Tibial nerve (tissue), 4 donors: ENCODE data around the gene EMB. TPM values are rescaled to one million over a fixed set of nuclear protein-coding genes. Genes with fewer than 3 reads are reported as not detected.
"Not testable (repeated sequence)": the region's sequence is repeated elsewhere in the genome, so short reads cannot be mapped to it uniquely, and the experiment has no call there.

Experiments
- DNase-seq, 2 donors: peaks; one replicate each; pipeline ENCODE4 v3.0.0-alpha.2; 2019; ENCODE audit warnings: low spot score in 2 of 2
- H3K27ac ChIP-seq, 4 donors: fragments of 200-600 bp; sonication (generic) in 3 of 4; one replicate each; pipeline ENCODE4 v1.5.1; 2017 to 2019; ENCODE audit warnings: mild to moderate bottlenecking in 1 of 4
- H3K27me3 ChIP-seq, 2 donors: fragments of 200-600 bp; sonication (generic) in 1 of 2; one replicate each; pipeline versions ENCODE4 v1.5.1 to v1.6.0; 2017 to 2019
- H3K36me3 ChIP-seq, 3 donors: fragments of 200-600 bp; sonication (generic); one replicate each; pipeline ENCODE4 v1.5.1; 2018 to 2019
- H3K4me1 ChIP-seq, 4 donors: fragments of 200-600 bp; sonication (generic) in 3 of 4; one replicate each; pipeline ENCODE4 v1.5.1; 2017 to 2019
- H3K4me3 ChIP-seq, 4 donors: fragments of 200-600 bp; sonication (generic) in 3 of 4; one replicate each; pipeline ENCODE4 v1.5.1; 2017 to 2019; ENCODE audit warnings: mild to moderate bottlenecking in 1 of 4, moderate library complexity in 1 of 4
- H3K9me3 ChIP-seq, 4 donors: fragments of 200-600 bp; sonication (generic) in 3 of 4; one replicate each; pipeline ENCODE4 v1.5.1; 2017 to 2019
- EP300 ChIP-seq, 2 donors: sonication (generic); formaldehyde crosslinking; IDR thresholded peaks; one replicate each; pipeline ENCODE4 v1.6.1; 2017; ENCODE audit warnings: antibody characterized with exemption in 2 of 2, mild to moderate bottlenecking in 1 of 2
- POLR2A ChIP-seq, 2 donors: fragments of 450-650 bp; IDR thresholded peaks; one replicate each; pipeline ENCODE4 v1.6.1; 2017; ENCODE audit warnings: antibody characterized with exemption in 2 of 2, mild to moderate bottlenecking in 2 of 2, moderate library complexity in 2 of 2
- WGBS, 2 donors: methylation state at CpG; one replicate each; pipeline ENCODE4 v1.1.5; 2018; 5-methylcytosine and 5-hydroxymethylcytosine counted together
- total RNA-seq, 4 donors: library from RNA; depleted of rRNA; stranded (reverse); fragments of >200 nt; gene quantifications; one replicate each; pipeline ENCODE4 v1.1.0, GENCODE V29; 2016
- TF ChIP-seq, protein P1 (sequence below), 5 experiments: fragments of 200-600 bp in 3 of 5; fragments of 450-650 bp in 2 of 5; sonication (generic) in 3 of 5; IDR thresholded peaks; one replicate each; pipeline ENCODE4 v1.5.1; 2016 to 2019; ENCODE audit warnings: antibody characterized with exemption in 5 of 5, mild to moderate bottlenecking in 3 of 5, moderate library complexity in 2 of 5

The EMB gene
- total RNA-seq, 4 donors from 2014 or later = 6.3 to 14.7 (median 8.3) TPM

DNA sequence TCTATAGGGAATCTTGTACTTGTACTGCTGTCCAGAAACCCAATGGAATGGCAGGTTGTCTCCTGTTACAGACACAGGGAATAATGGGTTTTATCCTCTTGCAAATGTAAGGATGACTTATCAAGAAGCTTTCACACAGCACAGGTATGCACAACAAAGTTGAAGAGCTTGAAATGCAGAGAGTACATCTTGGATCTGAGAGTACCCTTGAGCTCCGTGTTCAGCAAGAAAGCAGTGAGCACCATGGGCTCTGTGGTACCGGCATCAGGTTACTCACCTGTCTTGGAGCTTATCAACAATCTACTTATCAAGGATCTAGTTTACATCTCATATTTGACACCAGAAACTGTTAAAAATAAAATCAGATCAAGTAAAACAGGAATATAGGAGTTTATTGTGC lies 22.0 kb upstream of the EMB start:
- Histone ChIP-seq H3K4me1 (no peaks in the 10 kb centered on the region), H3K36me3 (no peaks in the 10 kb centered on the region), H3K27me3 (no peaks in the 10 kb centered on the region), H3K27ac (no peak overlapping the region), H3K9me3 (peaks cover 0 to 4% (median 0%) of the 10 kb centered on the region in 4 donors), H3K4me3 (no peak overlapping the region)
- DNase-seq = no peak
- 80 to 95% methylated on average over 2 of the region's 2 CpGs for WGBS, 2 donors
- TF ChIP-seq POLR2A (IDR thresholded peaks at IDR 0.05) = no peak
- TF ChIP-seq EP300 (IDR thresholded peaks at IDR 0.05) = no peak
- TF ChIP-seq, protein P1, sequence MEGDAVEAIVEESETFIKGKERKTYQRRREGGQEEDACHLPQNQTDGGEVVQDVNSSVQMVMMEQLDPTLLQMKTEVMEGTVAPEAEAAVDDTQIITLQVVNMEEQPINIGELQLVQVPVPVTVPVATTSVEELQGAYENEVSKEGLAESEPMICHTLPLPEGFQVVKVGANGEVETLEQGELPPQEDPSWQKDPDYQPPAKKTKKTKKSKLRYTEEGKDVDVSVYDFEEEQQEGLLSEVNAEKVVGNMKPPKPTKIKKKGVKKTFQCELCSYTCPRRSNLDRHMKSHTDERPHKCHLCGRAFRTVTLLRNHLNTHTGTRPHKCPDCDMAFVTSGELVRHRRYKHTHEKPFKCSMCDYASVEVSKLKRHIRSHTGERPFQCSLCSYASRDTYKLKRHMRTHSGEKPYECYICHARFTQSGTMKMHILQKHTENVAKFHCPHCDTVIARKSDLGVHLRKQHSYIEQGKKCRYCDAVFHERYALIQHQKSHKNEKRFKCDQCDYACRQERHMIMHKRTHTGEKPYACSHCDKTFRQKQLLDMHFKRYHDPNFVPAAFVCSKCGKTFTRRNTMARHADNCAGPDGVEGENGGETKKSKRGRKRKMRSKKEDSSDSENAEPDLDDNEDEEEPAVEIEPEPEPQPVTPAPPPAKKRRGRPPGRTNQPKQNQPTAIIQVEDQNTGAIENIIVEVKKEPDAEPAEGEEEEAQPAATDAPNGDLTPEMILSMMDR (IDR thresholded peaks at IDR 0.05) = no peak

DNA sequence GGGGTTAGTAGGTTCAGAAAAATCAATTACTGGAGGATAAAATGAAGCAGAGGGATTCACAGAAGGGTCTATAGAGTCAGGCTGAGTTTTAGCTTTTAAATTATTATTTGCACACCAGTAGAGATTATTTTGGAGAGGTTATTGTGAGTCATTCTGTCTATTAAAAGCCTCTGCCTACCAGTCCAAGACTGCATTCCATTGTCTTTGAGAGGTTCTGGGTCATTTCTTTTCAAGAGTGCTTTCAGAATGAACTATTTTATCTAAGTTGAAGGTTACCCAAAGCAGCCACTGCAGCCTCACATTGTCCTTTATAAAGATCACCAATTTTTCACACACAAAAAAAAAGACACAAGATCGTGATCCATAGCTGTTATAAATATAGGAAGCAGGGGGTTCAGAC lies 21.5 kb upstream of the EMB start:
- not testable (repeated sequence) for H3K27me3 ChIP-seq, H3K9me3 ChIP-seq, DNase-seq, H3K27ac ChIP-seq, H3K4me3 ChIP-seq, H3K36me3 ChIP-seq, H3K4me1 ChIP-seq
- 64 to 80% methylated on average over 1 of the region's 1 CpG for WGBS, 2 donors

DNA sequence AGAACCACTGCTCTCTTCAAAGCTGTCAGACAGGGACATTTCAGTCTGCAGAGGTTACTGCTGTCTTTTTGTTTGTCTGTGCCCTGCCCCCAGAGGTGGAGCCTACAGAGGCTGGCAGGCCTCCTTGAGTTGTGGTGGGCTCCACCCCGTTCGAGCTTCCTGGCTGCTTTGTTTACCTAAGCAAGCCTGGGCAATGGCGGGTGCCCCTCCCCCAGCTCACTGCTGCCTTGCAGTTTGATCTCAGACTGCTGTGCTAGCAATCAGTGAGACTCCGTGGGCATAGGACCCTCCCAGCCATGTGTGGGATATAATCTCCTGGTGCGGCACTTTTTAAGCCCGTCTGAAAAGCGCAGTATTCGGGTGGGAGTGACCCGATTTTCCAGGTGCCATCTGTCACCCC lies 17.3 kb upstream of the EMB start:
- not testable (repeated sequence) for H3K9me3 ChIP-seq, H3K4me3 ChIP-seq, H3K36me3 ChIP-seq, H3K27ac ChIP-seq, DNase-seq, H3K4me1 ChIP-seq, H3K27me3 ChIP-seq
- WGBS, 2 donors = 80 to 87% methylated on average over 9 of the region's 9 CpGs

DNA sequence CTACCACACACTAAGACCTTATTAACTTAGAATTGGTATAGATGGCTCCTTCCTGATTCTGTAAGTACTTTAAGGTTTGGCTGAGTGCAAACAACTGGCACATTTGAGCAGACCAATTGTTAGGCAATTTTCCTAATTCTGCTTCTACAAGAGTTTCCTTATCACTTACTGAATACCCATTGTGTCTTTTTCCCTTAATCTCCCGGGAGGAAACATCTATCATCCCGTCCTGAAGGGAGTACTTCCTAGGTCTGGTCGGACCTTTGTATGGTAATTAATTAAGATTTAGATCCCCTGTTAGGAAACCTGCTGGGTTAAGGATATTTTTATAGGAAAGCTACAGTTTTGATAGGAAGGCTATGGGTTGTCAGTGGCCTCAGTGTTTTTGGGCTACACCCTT lies 8.2 kb upstream of the EMB start:
- not testable (repeated sequence) for H3K9me3 ChIP-seq, H3K27me3 ChIP-seq, H3K27ac ChIP-seq, H3K4me3 ChIP-seq, H3K36me3 ChIP-seq, DNase-seq, H3K4me1 ChIP-seq
- WGBS, 2 donors = 34 to 46% methylated on average over 3 of the region's 3 CpGs

DNA sequence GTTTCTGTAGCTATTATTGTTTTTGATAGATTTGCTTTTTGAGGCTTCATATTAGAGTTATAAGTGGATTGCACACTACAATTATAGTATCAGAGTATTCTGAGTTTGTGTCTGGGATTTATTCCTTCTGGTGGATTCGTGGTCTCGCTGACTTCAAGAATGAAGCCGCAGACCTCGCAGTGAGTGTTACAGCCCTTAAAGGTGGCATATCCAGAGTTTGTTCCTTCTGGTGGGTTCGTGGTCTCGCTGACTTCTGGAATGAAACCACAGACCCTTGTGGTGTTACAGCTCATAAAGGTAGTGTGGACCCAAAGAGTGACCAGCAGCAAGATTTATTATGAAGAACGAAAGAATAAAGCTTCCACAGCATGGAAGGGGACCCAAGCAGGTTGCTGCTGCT lies 6.9 kb upstream of the EMB start:
- WGBS, 2 donors = 91% methylated on average over 7 of the region's 7 CpGs

DNA sequence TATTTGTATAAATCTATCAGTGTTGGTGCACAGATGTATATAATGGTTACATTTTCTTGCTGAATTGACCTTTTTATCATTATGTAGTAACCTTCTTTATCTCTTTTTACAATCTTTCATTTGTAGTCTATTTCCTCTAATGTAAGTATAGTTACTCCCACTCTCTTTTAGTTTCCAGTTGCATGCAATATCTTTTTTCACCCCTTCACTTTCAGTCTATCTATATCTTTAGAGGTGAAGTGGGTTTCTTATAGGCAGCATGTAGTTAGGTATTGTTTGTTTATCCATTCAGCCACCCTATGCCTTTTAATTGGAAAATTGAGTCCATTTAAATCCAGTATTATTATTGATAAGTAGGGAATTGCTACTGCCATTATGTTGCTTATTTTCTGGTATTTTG lies 6.1 kb upstream of the EMB start:
- TF ChIP-seq, protein P1 (IDR thresholded peaks at IDR 0.05) = no peak
- TF ChIP-seq POLR2A (IDR thresholded peaks at IDR 0.05) (no peak), EP300 (IDR thresholded peaks at IDR 0.05) (no peak)
- H3K4me3 ChIP-seq = no peak overlapping the region
- H3K27ac ChIP-seq = no peak overlapping the region
- H3K9me3 ChIP-seq = no peaks in the 10 kb centered on the region
- no peaks in the 10 kb centered on the region for H3K27me3 ChIP-seq
- DNase-seq = no peak
- H3K36me3 ChIP-seq = no peaks in the 10 kb centered on the region
- H3K4me1 ChIP-seq = peaks cover 0 to 3% (median 0%) of the 10 kb centered on the region in 4 donors

More for the DNA sequence above, 6.9 kb upstream of the EMB start:
- no peak for DNase-seq
- Histone ChIP-seq H3K9me3 (peaks cover 0 to 3% (median 0%) of the 10 kb centered on the region in 4 donors), H3K27ac (no peak overlapping the region), H3K4me3 (no peak overlapping the region), H3K36me3 (no peaks in the 10 kb centered on the region), H3K4me1 (peaks cover 0 to 3% (median 0%) of the 10 kb centered on the region in 4 donors), H3K27me3 (no peaks in the 10 kb centered on the region)
- no peak for TF ChIP-seq POLR2A (IDR thresholded peaks at IDR 0.05)
- TF ChIP-seq EP300 (IDR thresholded peaks at IDR 0.05) = no peak

DNA sequence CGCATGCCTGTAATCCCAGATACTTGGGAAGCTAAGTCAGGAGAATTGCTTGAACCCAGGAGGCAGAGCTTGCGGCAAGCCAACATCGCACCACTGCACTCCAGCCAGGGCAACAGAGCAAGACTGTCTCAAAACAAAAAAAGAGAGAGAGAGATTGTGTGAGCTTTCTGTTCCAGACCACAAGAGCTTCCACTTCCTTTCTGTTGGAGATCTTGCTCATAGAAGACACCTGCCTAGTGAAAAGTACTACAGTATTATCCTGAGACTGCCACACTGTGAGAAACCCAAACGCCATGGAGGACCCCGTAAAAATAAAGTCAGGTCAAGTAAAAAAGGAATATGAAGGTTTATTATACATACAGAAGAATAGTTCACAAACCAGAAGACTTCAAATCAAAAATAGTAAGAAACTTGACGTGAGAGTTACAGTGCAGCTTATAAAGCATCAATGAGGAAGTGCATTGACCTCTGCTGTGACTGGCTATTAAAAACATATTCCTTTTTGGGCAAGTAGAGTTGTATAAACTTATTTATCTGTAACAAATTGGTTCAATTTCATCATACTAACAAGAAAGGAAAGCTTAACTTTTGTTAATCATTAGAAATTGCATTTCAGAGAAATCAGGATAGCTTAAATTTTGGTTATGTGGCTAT lies 4.3 kb upstream of the EMB start:
- H3K27ac ChIP-seq = peak overlapping the region in 1 of 4 donors; percentile 47
- H3K27me3 ChIP-seq = peaks cover 0 to 9% of the 10 kb centered on the region in 2 donors
- no peak for DNase-seq
- no peak overlapping the region for H3K4me3 ChIP-seq
- TF ChIP-seq POLR2A (IDR thresholded peaks at IDR 0.05) (no peak), EP300 (IDR thresholded peaks at IDR 0.05) (no peak)
- TF ChIP-seq, protein P1 (IDR thresholded peaks at IDR 0.05) = no peak
- no peaks in the 10 kb centered on the region for H3K9me3 ChIP-seq
- H3K36me3 ChIP-seq = no peaks in the 10 kb centered on the region
- H3K4me1 ChIP-seq = peaks cover 0 to 11% (median 5%) of the 10 kb centered on the region in 4 donors
- 77 to 81% methylated on average over 6 of the region's 6 CpGs for WGBS, 2 donors

DNA sequence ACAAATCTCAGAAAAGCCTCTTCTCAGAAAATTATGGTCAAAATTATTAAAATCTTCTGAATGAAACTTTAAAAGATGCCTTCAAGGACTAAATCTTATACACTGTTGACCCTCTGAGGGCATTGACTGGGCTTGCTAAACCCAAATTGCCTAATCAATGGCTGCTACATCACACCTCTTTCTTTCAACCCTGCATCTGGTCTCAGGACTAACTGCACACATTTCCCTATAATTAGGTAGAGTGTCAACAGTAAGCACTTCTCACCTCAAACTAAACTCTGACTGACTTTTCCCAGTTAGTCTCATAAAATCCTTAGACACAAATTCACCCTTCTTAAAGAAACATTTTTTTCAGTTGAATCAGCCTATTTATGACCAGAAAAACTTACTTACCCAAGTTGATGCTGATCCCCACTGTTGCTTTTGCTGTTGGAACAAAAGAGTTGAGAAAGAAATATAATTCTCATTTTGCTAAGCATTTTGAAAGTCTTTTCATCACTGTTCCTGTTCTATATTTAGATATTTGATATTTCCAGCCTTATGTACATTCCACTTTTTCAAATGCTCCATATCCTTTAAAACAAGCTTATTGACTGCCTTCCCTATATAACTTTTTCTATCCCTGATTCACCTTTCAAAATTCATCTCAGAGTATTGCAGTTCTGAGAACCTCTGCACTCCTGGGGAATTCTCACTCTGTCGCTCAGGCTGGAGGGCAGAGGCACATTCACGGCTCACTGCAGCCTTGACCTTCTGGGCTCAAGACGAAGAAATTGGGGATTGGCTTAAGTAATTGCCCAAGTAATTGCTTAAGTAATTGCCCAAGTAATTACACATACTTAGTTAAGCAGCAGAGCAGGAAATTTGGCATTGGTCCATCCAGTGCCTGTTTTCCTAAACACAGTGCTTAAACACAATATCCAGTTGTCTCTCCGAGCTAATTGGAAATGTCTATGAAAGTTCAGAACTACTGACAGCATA lies 1.8 kb upstream of the EMB start:
- peaks cover 0 to 11% (median 5%) of the 10 kb centered on the region in 4 donors for H3K4me1 ChIP-seq
- H3K27ac ChIP-seq, H3K4me3 ChIP-seq, DNase-seq, H3K36me3 ChIP-seq, H3K9me3 ChIP-seq: not testable (repeated sequence)
- H3K27me3 ChIP-seq = peaks cover 0 to 14% of the 10 kb centered on the region in 2 donors
- 7 to 13% methylated on average over 4 of the region's 4 CpGs for WGBS, 2 donors
